Neural progenitor cell (in vitro differentiated cells): Measurements from ENCODE around the gene ALMS1. TPM values are rescaled to one million over a fixed set of nuclear protein-coding genes. Genes with fewer than 3 reads are reported as not detected.

Experiments
- DNase-seq: peaks from one replicate; pipeline ENCODE4 v3.0.0-alpha.2; 2016; ENCODE audit warnings: low spot score
- H2AFZ ChIP-seq: fragments of 200-600 bp; sonication (generic); replicated peaks from 2 replicates; pipeline ENCODE4 v1.6.1; 2016; ENCODE audit warnings: antibody characterized with exemption
- H3F3A ChIP-seq: fragments of 200-600 bp; sonication (generic); 2 replicates; pipeline ENCODE4 v1.6.1; 2016; ENCODE audit warnings: antibody characterized with exemption, low read depth
- H3K27ac ChIP-seq: fragments of 200-600 bp; sonication (generic); 2 replicates; pipeline ENCODE4 v1.5.1; 2016; ENCODE audit warnings: mild to moderate bottlenecking
- H3K27me3 ChIP-seq: fragments of 200-600 bp; sonication (generic); 2 replicates; pipeline ENCODE4 v1.6.1; 2016; ENCODE audit warnings: mild to moderate bottlenecking, moderate library complexity
- H3K36me3 ChIP-seq: fragments of 200-600 bp; sonication (generic); 2 replicates; pipeline ENCODE4 v1.5.1; 2016
- H3K4me1 ChIP-seq: fragments of 200-600 bp; sonication (generic); 2 replicates; pipeline ENCODE4 v1.6.1; 2016; ENCODE audit warnings: mixed run types
- H3K4me2 ChIP-seq: fragments of 200-600 bp; sonication (generic); 2 replicates; pipeline ENCODE4 v1.6.1; 2016
- H3K4me3 ChIP-seq: fragments of 200-600 bp; sonication (generic); 2 replicates; pipeline ENCODE4 v1.5.1; 2016
- H3K79me2 ChIP-seq: fragments of 200-600 bp; sonication (generic); 2 replicates; pipeline ENCODE4 v1.6.1; 2016; ENCODE audit warnings: low read depth
- H3K9ac ChIP-seq: fragments of 200-600 bp; sonication (generic); 2 replicates; pipeline ENCODE4 v1.6.1; 2016
- H3K9me3 ChIP-seq: fragments of 200-600 bp; sonication (generic); 2 replicates; pipeline ENCODE4 v1.5.1; 2016; ENCODE audit warnings: low read depth
- H4K20me1 ChIP-seq: fragments of 200-600 bp; sonication (generic); 2 replicates; pipeline ENCODE4 v1.6.1; 2016; ENCODE audit warnings: low read depth
- H3K27ac Mint-ChIP-seq: 3 replicates; pipeline ENCODE4 v1.8.0; 2021; ENCODE audit warnings: mixed read lengths
- H3K27me3 Mint-ChIP-seq: 2 replicates; pipeline ENCODE4 v1.8.0; 2022; ENCODE audit warnings: low read depth, mild to moderate bottlenecking, inconsistent platforms, moderate library complexity, mixed read lengths; ENCODE audit not compliant: insufficient read depth
- H3K36me3 Mint-ChIP-seq: 3 replicates; pipeline ENCODE4 v1.8.0; 2021; ENCODE audit warnings: mixed read lengths
- H3K4me1 Mint-ChIP-seq: 3 replicates; pipeline ENCODE4 v1.8.0; 2021; ENCODE audit warnings: mixed read lengths
- H3K4me3 Mint-ChIP-seq: 3 replicates; pipeline ENCODE4 v1.8.0; 2021; ENCODE audit warnings: mild to moderate bottlenecking, moderate library complexity, mixed read lengths
- H3K9me3 Mint-ChIP-seq: 3 replicates; pipeline ENCODE4 v1.8.0; 2020; ENCODE audit warnings: mixed read lengths
- EZH2 ChIP-seq: fragments of 200-600 bp; sonication (generic); IDR thresholded peaks from 2 replicates; pipeline ENCODE4 v1.6.1; 2017; ENCODE audit warnings: antibody characterized with exemption, mild to moderate bottlenecking, moderate library complexity
- EZH2phosphoT487 ChIP-seq: fragments of 200-600 bp; sonication (generic); IDR thresholded peaks from 2 replicates; pipeline ENCODE4 v1.6.1; 2017; ENCODE audit warnings: antibody characterized with exemption
- total RNA-seq: library from RNA; depleted of rRNA; stranded (reverse); fragments of >200 nt; gene quantifications from 2 replicates; pipeline ENCODE4 v1.2.3, GENCODE V29; 2015; ENCODE audit warnings: low replicate concordance
- TF ChIP-seq, protein P1 (sequence below): fragments of 200-600 bp; sonication (generic); IDR thresholded peaks from 2 replicates; pipeline ENCODE4 v1.5.1; 2017; ENCODE audit warnings: antibody characterized with exemption, mild to moderate bottlenecking

The ALMS1 gene
- total RNA-seq, 1 donor from 2014 or later, result 58.8 TPM

DNA sequence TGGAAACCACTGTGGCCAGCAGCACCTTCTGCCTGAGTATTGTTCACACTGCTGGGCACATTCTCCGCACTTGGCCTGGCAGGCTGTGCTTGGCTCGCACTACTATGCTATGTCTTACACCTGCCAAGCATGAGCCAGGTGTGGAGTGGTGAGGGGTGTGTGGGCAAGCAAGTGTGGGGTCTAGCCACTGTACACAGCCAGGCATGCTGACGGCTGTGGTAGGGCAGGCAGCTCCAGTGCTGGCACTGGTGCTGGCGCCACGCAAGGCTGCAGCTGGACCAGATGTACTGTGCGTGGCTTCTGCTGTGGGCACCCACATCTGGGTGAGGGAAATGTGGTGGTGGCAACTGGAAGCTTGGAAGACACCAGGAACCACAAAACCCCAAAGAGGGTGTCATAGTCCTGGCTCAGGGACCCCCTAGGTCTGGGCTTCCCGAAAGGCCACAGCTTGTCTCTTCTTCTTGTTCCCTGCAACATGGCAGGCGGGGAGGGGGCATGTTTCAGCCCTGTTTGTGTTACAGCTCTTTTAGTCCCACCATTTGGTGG lies 101.5 kb downstream of the ALMS1 start:
- no peak overlapping the region for H3K4me3 ChIP-seq
- H3K27ac Mint-ChIP-seq, result no peak overlapping the region
- H3K4me1 Mint-ChIP-seq, result peaks cover 5% of the 10 kb centered on the region
- H3K9me3 ChIP-seq, result no peaks in the 10 kb centered on the region
- H3K27me3 ChIP-seq, result no peaks in the 10 kb centered on the region
- peaks cover 11% of the 10 kb centered on the region for H3K4me1 ChIP-seq
- H3K79me2 ChIP-seq, result no peaks in the 10 kb centered on the region
- H3K9ac ChIP-seq, result no peak overlapping the region
- peaks cover 6% of the 10 kb centered on the region for H3F3A ChIP-seq
- H3K4me2 ChIP-seq, result no peak overlapping the region
- H4K20me1 ChIP-seq, result no peaks in the 10 kb centered on the region
- H3K36me3 Mint-ChIP-seq, result peaks cover 41% of the 10 kb centered on the region
- no peak for TF ChIP-seq EZH2phosphoT487
- TF ChIP-seq, protein P1, sequence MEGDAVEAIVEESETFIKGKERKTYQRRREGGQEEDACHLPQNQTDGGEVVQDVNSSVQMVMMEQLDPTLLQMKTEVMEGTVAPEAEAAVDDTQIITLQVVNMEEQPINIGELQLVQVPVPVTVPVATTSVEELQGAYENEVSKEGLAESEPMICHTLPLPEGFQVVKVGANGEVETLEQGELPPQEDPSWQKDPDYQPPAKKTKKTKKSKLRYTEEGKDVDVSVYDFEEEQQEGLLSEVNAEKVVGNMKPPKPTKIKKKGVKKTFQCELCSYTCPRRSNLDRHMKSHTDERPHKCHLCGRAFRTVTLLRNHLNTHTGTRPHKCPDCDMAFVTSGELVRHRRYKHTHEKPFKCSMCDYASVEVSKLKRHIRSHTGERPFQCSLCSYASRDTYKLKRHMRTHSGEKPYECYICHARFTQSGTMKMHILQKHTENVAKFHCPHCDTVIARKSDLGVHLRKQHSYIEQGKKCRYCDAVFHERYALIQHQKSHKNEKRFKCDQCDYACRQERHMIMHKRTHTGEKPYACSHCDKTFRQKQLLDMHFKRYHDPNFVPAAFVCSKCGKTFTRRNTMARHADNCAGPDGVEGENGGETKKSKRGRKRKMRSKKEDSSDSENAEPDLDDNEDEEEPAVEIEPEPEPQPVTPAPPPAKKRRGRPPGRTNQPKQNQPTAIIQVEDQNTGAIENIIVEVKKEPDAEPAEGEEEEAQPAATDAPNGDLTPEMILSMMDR, result no peak
- no peak overlapping the region for H3K4me3 Mint-ChIP-seq
- no peak overlapping the region for H3K27ac ChIP-seq
- no peaks in the 10 kb centered on the region for H3K36me3 ChIP-seq
- H3K9me3 Mint-ChIP-seq, result no peaks in the 10 kb centered on the region
- H3K27me3 Mint-ChIP-seq, result peaks cover 2% of the 10 kb centered on the region
- H2AFZ ChIP-seq, result no peak overlapping the region
- DNase-seq, result no peak

DNA sequence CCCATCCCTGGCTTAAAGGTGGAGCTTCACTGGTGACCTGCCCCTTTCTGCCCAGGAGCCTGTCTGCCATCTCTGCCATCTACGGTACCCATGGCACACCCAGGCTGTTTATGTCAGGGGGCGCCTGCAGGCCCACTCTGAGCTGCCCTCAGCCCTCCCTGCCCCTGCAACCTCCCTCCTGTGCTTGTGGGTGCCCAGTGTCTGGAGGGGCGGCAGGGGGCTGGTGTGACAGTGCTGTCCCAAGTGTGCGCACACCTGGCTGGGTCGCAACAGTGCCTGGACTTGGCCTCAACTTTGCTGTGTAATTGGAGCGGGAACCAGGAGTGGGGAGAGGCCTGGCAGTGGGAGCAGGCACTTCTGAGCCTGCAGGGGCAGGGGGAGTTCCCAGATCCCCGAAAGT lies 102.4 kb downstream of the ALMS1 start:
- no peaks in the 10 kb centered on the region for H4K20me1 ChIP-seq

DNA sequence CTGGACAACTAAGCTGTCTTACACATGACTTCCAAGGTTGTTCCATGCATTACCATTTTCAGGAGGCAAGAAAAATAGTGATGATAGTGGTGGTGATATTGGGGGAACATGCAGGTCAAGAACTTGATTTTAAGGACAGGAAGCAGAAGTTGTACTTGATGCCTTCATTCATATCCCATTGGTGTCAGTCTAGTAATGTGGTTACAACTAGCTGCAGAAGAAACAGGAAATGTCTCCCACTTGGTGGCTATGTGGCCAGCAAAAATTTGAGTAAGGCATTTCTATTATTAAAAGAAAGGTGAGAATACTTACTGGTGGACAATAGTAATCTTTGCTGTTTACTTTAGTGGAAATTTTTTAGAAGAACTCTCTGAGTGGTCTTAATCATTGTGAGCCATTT lies 103.4 kb downstream of the ALMS1 start:
- no peaks in the 10 kb centered on the region for H3K9me3 ChIP-seq
- TF ChIP-seq, protein P1, result no peak
- TF ChIP-seq EZH2phosphoT487, result no peak
- no peak overlapping the region for H3K9ac ChIP-seq
- H4K20me1 ChIP-seq, result no peaks in the 10 kb centered on the region
- no peak overlapping the region for H3K4me3 ChIP-seq
- no peaks in the 10 kb centered on the region for H3K36me3 ChIP-seq
- H3K4me2 ChIP-seq, result no peak overlapping the region
- no peaks in the 10 kb centered on the region for H3K27me3 ChIP-seq
- no peak overlapping the region for H3K27ac ChIP-seq
- Mint-ChIP-seq H3K36me3 (peaks cover 41% of the 10 kb centered on the region), H3K4me1 (peaks cover 5% of the 10 kb centered on the region), H3K9me3 (no peaks in the 10 kb centered on the region), H3K27me3 (peaks cover 2% of the 10 kb centered on the region), H3K4me3 (no peak overlapping the region), H3K27ac (no peak overlapping the region)
- H3F3A ChIP-seq, result peaks cover 6% of the 10 kb centered on the region
- peaks cover 11% of the 10 kb centered on the region for H3K4me1 ChIP-seq
- no peak overlapping the region for H2AFZ ChIP-seq
- no peaks in the 10 kb centered on the region for H3K79me2 ChIP-seq
- DNase-seq, result no peak

More for the DNA sequence above, 102.4 kb downstream of the ALMS1 start:
- H3K4me1 Mint-ChIP-seq, result peaks cover 5% of the 10 kb centered on the region
- H3K36me3 Mint-ChIP-seq, result peaks cover 41% of the 10 kb centered on the region
- Histone ChIP-seq H3K9me3 (no peaks in the 10 kb centered on the region), H3K4me1 (peaks cover 11% of the 10 kb centered on the region), H3K79me2 (no peaks in the 10 kb centered on the region), H3K27ac (no peak overlapping the region), H3K4me2 (no peak overlapping the region), H3K9ac (no peak overlapping the region), H3K4me3 (no peak overlapping the region), H3F3A (peaks cover 6% of the 10 kb centered on the region), H3K36me3 (no peaks in the 10 kb centered on the region), H2AFZ (no peak overlapping the region), H3K27me3 (no peaks in the 10 kb centered on the region)
- no peak overlapping the region for H3K4me3 Mint-ChIP-seq
- TF ChIP-seq, protein P1, result no peak
- TF ChIP-seq EZH2phosphoT487, result no peak
- no peak for TF ChIP-seq EZH2
- no peak for DNase-seq
- H3K9me3 Mint-ChIP-seq, result no peaks in the 10 kb centered on the region
- H3K27ac Mint-ChIP-seq, result no peak overlapping the region
- peaks cover 2% of the 10 kb centered on the region for H3K27me3 Mint-ChIP-seq
